ENCODE measurements around the gene RASGRF1. TPM values are rescaled to one million over a fixed set of nuclear protein-coding genes. Genes with fewer than 3 reads are reported as not detected.

Gene RASGRF1
- total RNA-seq, 4 donors from 2014 or later = 0.13 to 0.23 TPM; not detected in 2

DNA sequence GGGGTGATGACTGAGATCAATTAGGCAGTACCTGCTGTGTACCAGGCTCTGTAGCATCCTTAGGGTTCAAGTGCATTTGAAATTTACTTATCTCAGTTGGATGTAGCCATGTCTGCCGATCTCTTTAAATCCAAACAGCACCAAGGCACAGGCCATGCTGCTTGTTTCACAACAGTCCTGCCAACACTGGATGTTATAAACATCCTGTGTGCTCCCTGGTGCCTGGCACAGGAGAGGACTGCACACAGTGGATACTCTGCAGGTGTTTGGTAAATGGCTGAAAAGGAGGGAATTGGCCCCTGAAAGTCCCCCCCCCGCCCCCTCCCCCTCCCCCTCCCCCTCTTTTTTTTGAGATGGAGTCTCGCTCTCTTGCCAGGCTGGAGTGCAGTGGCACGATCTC is 172.7 kb downstream of the RASGRF1 start:
- H3K27me3 ChIP-seq = no peaks in the 10 kb centered on the region
- H3K36me3 ChIP-seq = peaks cover 0 to 74% of the 10 kb centered on the region in 2 donors
- H3K4me3 ChIP-seq = no peak overlapping the region
- no peaks in the 10 kb centered on the region for H3K9me3 ChIP-seq
- 79 to 90% methylated on average over 3 to 4 of the region's 4 CpGs for WGBS, 2 donors (ENCODE audit: low coverage in 1 of 2)
- TF ChIP-seq POLR2A (IDR thresholded peaks at IDR 0.05) = no peak
- TF ChIP-seq, protein P1, sequence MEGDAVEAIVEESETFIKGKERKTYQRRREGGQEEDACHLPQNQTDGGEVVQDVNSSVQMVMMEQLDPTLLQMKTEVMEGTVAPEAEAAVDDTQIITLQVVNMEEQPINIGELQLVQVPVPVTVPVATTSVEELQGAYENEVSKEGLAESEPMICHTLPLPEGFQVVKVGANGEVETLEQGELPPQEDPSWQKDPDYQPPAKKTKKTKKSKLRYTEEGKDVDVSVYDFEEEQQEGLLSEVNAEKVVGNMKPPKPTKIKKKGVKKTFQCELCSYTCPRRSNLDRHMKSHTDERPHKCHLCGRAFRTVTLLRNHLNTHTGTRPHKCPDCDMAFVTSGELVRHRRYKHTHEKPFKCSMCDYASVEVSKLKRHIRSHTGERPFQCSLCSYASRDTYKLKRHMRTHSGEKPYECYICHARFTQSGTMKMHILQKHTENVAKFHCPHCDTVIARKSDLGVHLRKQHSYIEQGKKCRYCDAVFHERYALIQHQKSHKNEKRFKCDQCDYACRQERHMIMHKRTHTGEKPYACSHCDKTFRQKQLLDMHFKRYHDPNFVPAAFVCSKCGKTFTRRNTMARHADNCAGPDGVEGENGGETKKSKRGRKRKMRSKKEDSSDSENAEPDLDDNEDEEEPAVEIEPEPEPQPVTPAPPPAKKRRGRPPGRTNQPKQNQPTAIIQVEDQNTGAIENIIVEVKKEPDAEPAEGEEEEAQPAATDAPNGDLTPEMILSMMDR (IDR thresholded peaks at IDR 0.05) = no peak
- TF ChIP-seq POLR2AphosphoS5 (IDR thresholded peaks at IDR 0.05) = no peak
- TF ChIP-seq EP300 (IDR thresholded peaks at IDR 0.05) = no peak
- ATAC-seq = no peak
- peak overlapping the region in 2 of 4 donors; percentile 62 to 74 for H3K27ac ChIP-seq
- H3K4me1 ChIP-seq = peaks cover 0 to 62% (median 29%) of the 10 kb centered on the region in 3 donors

DNA sequence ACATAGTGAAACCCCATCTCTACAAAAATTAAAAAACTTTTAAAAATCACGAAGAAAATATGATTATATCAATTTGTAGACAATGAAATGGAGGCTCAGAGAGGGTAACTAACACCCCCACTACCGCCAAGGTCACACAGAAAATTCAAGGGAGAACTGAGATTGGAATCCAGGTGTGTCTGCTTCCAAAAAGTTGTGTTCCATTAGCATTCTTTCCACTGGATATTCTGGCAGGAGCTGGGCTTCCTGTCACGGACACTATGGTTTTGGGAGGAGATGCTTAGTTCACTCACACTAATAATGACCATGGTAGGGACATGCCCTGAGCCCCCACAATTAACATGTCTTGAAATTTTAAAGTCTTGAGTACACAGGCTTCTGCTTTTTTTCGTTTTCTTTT is 174.5 kb downstream of the RASGRF1 start:
- Histone ChIP-seq H3K27ac (peak overlapping the region in 3 of 4 donors; percentile 61 to 74 (median 62)), H3K4me1 (peaks cover 0 to 57% (median 29%) of the 10 kb centered on the region in 3 donors), H3K36me3 (peaks cover 0 to 73% of the 10 kb centered on the region in 2 donors)

DNA sequence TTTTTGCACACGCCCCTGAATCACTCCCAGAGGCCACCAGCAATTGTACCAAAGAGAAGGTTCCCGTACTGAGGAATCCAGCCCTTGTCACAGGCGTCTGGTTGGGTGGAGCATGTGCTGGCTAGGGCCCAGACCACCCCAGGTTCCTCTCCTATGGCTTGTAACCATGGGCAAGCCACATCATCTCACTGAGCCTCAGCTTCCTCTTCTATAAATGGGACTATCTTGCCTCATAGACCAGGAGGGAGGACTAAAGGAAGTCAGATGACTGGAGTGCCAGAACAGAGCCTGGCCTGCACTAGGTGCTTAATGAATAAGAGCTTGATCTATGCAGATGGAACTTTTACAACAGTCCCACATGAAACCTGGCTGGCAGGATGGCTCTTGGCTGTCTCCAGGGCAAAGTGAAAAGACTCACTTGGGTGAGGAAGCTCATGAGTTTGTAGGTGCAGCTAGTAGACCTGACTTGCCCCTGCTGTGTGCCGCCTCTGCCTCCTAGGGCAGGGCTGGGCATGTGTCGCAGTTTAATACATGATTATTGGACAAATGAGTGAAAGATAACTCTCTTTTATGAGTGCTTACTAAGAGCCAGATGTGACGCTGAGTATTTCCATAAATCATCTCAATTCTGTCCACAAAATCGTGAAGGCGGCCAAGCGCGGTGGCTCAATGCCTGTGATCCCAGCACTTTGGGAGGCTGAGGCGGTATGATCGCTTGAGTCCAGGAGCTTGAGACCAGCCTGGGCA is 175.1 kb downstream of the RASGRF1 start:
- peak overlapping the region in 3 of 4 donors; percentile 61 to 74 (median 62) for H3K27ac ChIP-seq
- TF ChIP-seq EP300 (IDR thresholded peaks at IDR 0.05) (no peak), POLR2AphosphoS5 (IDR thresholded peaks at IDR 0.05) (no peak), POLR2A (IDR thresholded peaks at IDR 0.05) (no peak)
- TF ChIP-seq, protein P1 (IDR thresholded peaks at IDR 0.05) = no peak
- WGBS, 2 donors (ENCODE audit: low coverage in 1 of 2) = 51 to 90% methylated on average over 4 to 7 of the region's 12 CpGs
- H3K27me3 ChIP-seq = no peaks in the 10 kb centered on the region
- peaks cover 0 to 57% (median 29%) of the 10 kb centered on the region in 3 donors for H3K4me1 ChIP-seq
- H3K4me3 ChIP-seq = no peak overlapping the region
- peak; percentile 62 for ATAC-seq
- peaks cover 0 to 74% of the 10 kb centered on the region in 2 donors for H3K36me3 ChIP-seq
- H3K9me3 ChIP-seq = no peaks in the 10 kb centered on the region

More for the DNA sequence above, 174.5 kb downstream of the RASGRF1 start:
- WGBS, 2 donors (ENCODE audit: low coverage in 1 of 2) = 60 to 69% methylated on average over 4 of the region's 4 CpGs
- no peak for ATAC-seq
- H3K27me3 ChIP-seq = no peaks in the 10 kb centered on the region
- TF ChIP-seq EP300 (IDR thresholded peaks at IDR 0.05) = no peak
- TF ChIP-seq, protein P1 (IDR thresholded peaks at IDR 0.05) = no peak
- no peak for TF ChIP-seq POLR2A (IDR thresholded peaks at IDR 0.05)
- TF ChIP-seq POLR2AphosphoS5 (IDR thresholded peaks at IDR 0.05) = no peak
- no peak overlapping the region for H3K4me3 ChIP-seq
- H3K9me3 ChIP-seq = no peaks in the 10 kb centered on the region

DNA sequence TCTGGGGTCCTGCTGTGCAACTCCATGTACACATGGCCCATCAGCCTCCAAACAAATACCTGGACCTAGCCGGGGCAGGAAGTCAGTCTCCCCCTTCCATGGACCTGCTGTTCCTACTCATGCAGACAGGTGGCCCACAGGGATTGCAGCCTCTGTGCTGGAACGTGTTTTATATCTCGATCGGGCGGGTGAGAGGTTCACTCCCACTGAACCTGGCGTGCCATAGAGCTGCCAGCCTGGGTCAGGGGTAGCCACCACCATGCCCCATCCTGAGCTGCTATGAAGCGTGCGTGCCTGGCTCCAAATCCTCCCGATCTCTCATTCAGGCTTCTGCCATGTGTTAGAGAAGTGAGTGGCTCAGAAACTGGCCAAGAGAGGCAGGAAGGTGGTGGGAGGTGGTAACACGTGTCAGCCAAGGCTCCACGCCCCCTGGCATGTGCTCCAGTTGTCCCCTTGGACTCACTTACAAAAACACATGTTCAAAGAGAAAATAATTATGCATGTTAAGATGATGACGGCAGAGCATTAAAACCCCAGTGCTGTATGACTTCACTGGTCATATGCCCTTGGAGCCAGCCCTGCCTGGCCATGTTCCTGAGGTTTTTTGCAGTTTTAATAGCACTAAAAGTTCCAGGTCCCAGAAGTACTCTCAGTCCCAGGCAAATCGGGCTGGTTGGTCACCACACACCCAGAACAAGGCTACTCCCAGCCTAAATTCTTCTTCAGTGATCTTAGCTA is 176.4 kb downstream of the RASGRF1 start:
- Histone ChIP-seq H3K4me3 (no peak overlapping the region), H3K36me3 (peaks cover 0 to 75% of the 10 kb centered on the region in 2 donors), H3K9me3 (no peaks in the 10 kb centered on the region), H3K27ac (peak overlapping the region in 3 of 4 donors; percentile 60 to 74 (median 62)), H3K4me1 (peaks cover 0 to 69% (median 32%) of the 10 kb centered on the region in 3 donors), H3K27me3 (no peaks in the 10 kb centered on the region)
- WGBS, 2 donors (ENCODE audit: low coverage in 1 of 2) = 18 to 64% methylated on average over 3 to 6 of the region's 13 CpGs
- peak; percentile 64 for ATAC-seq
- TF ChIP-seq POLR2A (IDR thresholded peaks at IDR 0.05) = no peak
- TF ChIP-seq, protein P1 (IDR thresholded peaks at IDR 0.05) = peak in 3 of 4 experiments; percentile 53 to 58 (median 56)
- TF ChIP-seq POLR2AphosphoS5 (IDR thresholded peaks at IDR 0.05) = peak; percentile 49
- no peak for TF ChIP-seq EP300 (IDR thresholded peaks at IDR 0.05)
